NCI-H187 (cell line): ENCODE data around the gene COX7B.

Source experiments
- DNase-seq, 2 experiments: peaks; one replicate each; lab custom pipeline; 2025; lab: John Stamatoyannopoulos, UW

Gene COX7B

DNA sequence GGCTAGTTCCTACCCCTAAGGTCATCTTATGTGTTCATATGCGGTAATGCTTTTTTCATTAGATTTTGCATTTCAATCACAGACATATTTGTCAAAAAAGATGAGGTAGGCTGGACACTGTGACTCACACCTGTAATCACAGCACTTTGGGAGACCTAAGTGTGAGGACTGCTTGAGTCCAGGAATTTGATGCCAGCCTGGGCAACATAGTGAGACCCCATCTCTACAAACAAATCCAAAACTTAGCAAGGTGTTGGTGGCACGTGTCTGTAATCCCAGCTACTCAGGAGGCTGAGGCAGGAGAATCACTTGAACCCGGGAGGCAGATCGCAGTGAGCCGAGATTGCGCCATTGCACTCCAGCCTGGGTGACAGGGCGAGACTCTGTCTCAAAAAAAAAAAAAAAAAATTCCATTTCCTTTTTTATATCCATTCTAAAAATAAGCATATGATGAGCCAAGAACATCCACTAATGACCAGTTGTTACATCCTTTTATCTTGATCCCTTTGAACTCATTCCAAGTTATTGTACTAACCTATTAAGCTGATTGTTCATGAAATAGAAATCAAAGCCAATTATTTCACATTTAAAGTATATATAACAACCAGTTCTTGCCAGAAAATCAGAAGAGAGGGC, 46.8 kb downstream of the COX7B start:
- DNase-seq, result no peak

DNA sequence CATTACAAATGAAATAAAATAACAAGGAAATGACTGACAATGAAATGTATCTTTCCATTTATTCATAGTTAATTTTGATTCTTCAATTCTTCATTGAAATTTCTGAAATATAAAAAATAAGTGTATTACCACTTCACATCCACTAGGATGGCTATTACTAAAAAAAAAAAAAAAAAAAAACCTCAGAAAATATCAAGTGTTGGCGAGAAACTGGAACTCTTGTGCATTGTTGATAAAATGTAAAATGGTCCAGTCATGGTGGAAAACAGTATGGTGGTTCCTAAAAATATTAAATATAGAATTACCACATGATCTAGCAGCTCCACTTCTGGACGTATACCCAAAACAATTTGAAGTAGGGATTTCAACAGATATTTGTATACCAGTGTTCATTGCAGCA, 47.3 kb downstream of the COX7B start:
- DNase-seq, result no peak

DNA sequence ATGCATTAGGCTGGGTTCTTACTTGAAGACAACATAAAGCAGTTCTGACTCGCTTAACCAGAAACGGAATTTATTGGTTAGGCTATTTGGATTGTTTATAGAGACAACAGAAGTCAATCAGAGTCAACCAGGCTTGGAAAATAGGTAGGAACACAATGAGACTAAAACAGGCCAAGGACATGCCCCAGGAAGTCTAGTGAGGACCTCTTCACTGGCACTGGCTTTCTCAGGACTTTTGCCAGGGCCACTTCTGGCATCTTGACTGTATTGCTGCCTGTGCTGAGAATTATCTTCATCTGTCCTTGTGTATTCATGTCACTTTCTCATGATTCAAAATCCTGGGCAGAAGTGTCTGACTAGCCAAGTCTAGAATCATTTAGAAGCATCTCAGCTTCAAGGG, 50.6 kb downstream of the COX7B start:
- no peak for DNase-seq

DNA sequence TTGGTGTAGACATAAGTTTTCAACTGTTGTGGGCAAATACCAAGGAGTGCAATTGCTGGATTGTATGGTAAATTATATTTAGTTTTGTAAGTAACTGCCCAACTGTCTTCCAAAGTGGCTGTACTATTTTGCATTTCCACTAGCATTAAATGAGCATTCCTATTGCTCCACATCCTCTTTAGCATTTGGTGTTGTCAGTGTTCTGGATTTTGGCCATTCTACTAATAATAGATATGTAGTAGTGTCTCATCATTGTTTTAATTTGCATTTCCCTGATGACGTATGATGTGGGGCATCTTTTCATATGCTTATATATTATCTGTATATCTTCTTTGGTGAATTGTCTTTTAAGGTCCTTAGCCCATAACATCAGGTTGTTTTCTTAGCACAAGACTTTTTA, 52.9 kb downstream of the COX7B start:
- DNase-seq, result no peak

DNA sequence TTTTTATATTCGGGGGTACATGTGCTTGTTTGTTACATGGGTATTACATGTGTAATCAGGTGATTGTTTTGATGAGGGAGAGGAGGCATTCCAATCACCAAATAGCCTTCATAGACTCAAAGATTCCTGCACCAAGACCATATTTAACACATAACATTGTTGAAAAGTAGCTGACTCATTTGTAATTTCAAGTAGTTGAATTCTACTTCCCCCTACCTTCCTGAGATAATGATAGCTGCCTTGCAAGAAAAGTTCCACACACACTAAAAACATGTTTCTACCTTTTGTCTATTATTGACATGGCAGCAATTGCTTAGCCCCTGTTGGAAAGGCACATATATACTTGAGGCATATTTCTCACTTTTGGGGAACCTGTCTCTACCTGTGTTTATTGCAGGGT, 54.0 kb downstream of the COX7B start:
- no peak for DNase-seq

DNA sequence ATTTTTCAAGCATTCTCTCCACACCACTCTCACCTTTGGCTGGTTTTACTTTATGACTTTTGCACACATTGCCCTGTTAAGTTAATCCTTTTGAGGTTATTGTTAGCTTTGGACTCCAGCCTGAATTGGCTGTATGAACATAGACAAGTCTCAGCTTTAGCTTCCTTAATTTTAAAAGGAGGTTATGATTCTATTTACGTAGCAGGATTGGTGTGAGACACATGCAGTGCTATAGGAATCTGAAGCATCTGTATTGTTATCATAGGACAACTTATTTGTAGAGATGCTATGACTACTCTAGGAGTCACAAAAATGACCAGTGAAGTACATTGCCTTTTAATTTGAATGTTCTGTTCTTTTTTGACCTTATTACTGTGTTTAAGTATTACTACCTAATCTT, 54.4 kb downstream of the COX7B start:
- no peak for DNase-seq
